ENCODE measurements around the gene VAMP4.

Gene VAMP4

GRCh38 chr1:171772312-171772711 lies 30.4 kb upstream of the VAMP4 start:
- Histone ChIP-seq H3K4me1 (ENCODE audit: control insufficient read depth in 1 of 2, insufficient read depth in 1 of 2, low read depth in 1 of 2, low read length in 1 of 2) (no peaks in the 10 kb centered on the region), H3K27ac (no peak overlapping the region), H3K36me3 (no peaks in the 10 kb centered on the region), H3K27me3 (peaks cover 12% of the 10 kb centered on the region), H3K4me3 (ENCODE audit: low read depth in 1 of 2, low read length in 1 of 2) (no peak overlapping the region), H3K9me3 (no peaks in the 10 kb centered on the region)
- TF ChIP-seq CTCF (IDR thresholded peaks at IDR 0.05) = no peak

- Histone ChIP-seq H3K9me3 (no peaks in the 10 kb centered on the region), H3K27ac (no peak overlapping the region), H3K27me3 (peaks cover 3% of the 10 kb centered on the region), H3K36me3 (no peaks in the 10 kb centered on the region), H3K4me1 (ENCODE audit: control insufficient read depth in 1 of 2, insufficient read depth in 1 of 2, low read depth in 1 of 2, low read length in 1 of 2) (no peaks in the 10 kb centered on the region), H3K4me3 (ENCODE audit: low read depth in 1 of 2, low read length in 1 of 2) (no peak overlapping the region)
- no peak for TF ChIP-seq CTCF (IDR thresholded peaks at IDR 0.05)
Measured at GRCh38 chr1:171769754-171770153, 27.9 kb upstream of the VAMP4 start.

GRCh38 chr1:171769171-171769570 lies 27.3 kb upstream of the VAMP4 start:
- Histone ChIP-seq H3K36me3 (no peaks in the 10 kb centered on the region), H3K27me3 (peaks cover 7% of the 10 kb centered on the region), H3K4me3 (ENCODE audit: low read depth in 1 of 2, low read length in 1 of 2) (no peak overlapping the region), H3K4me1 (ENCODE audit: control insufficient read depth in 1 of 2, insufficient read depth in 1 of 2, low read depth in 1 of 2, low read length in 1 of 2) (no peaks in the 10 kb centered on the region), H3K9me3 (no peaks in the 10 kb centered on the region), H3K27ac (no peak overlapping the region)
- TF ChIP-seq CTCF (IDR thresholded peaks at IDR 0.05) = no peak

GRCh38 chr1:171763764-171764163 lies 21.9 kb upstream of the VAMP4 start:
- H3K9me3 ChIP-seq = no peaks in the 10 kb centered on the region
- no peaks in the 10 kb centered on the region for H3K36me3 ChIP-seq
- no peak overlapping the region for H3K4me3 ChIP-seq (ENCODE audit: low read depth in 1 of 2, low read length in 1 of 2)
- no peak overlapping the region for H3K27ac ChIP-seq
- TF ChIP-seq CTCF (IDR thresholded peaks at IDR 0.05) = no peak
- peaks cover 19% of the 10 kb centered on the region for H3K27me3 ChIP-seq
- no peaks in the 10 kb centered on the region for H3K4me1 ChIP-seq (ENCODE audit: control insufficient read depth in 1 of 2, insufficient read depth in 1 of 2, low read depth in 1 of 2, low read length in 1 of 2)

- H3K27ac ChIP-seq = no peak overlapping the region
- no peaks in the 10 kb centered on the region for H3K9me3 ChIP-seq
- TF ChIP-seq CTCF (IDR thresholded peaks at IDR 0.05) = no peak
- no peaks in the 10 kb centered on the region for H3K36me3 ChIP-seq
- H3K4me1 ChIP-seq (ENCODE audit: control insufficient read depth in 1 of 2, insufficient read depth in 1 of 2, low read depth in 1 of 2, low read length in 1 of 2) = no peaks in the 10 kb centered on the region
- H3K4me3 ChIP-seq (ENCODE audit: low read depth in 1 of 2, low read length in 1 of 2) = no peak overlapping the region
- peaks cover 27% of the 10 kb centered on the region for H3K27me3 ChIP-seq
Measured at GRCh38 chr1:171762143-171762563, 20.3 kb upstream of the VAMP4 start.

- no peak for TF ChIP-seq CTCF (IDR thresholded peaks at IDR 0.05)
- Histone ChIP-seq H3K4me3 (ENCODE audit: low read depth in 1 of 2, low read length in 1 of 2) (no peak overlapping the region), H3K36me3 (no peaks in the 10 kb centered on the region), H3K27me3 (peaks cover 11% of the 10 kb centered on the region), H3K9me3 (no peaks in the 10 kb centered on the region), H3K4me1 (ENCODE audit: control insufficient read depth in 1 of 2, insufficient read depth in 1 of 2, low read depth in 1 of 2, low read length in 1 of 2) (no peaks in the 10 kb centered on the region), H3K27ac (no peak overlapping the region)
Measured at GRCh38 chr1:171758011-171758410, 16.1 kb upstream of the VAMP4 start.
